Measurements from ENCODE around the gene FBXL14. TPM values are rescaled to one million over a fixed set of nuclear protein-coding genes. Genes with fewer than 3 reads are reported as not detected.

The FBXL14 gene
- polyA plus RNA-seq, 3 donors = 6.2 to 9.8 (median 7.2) TPM

DNA sequence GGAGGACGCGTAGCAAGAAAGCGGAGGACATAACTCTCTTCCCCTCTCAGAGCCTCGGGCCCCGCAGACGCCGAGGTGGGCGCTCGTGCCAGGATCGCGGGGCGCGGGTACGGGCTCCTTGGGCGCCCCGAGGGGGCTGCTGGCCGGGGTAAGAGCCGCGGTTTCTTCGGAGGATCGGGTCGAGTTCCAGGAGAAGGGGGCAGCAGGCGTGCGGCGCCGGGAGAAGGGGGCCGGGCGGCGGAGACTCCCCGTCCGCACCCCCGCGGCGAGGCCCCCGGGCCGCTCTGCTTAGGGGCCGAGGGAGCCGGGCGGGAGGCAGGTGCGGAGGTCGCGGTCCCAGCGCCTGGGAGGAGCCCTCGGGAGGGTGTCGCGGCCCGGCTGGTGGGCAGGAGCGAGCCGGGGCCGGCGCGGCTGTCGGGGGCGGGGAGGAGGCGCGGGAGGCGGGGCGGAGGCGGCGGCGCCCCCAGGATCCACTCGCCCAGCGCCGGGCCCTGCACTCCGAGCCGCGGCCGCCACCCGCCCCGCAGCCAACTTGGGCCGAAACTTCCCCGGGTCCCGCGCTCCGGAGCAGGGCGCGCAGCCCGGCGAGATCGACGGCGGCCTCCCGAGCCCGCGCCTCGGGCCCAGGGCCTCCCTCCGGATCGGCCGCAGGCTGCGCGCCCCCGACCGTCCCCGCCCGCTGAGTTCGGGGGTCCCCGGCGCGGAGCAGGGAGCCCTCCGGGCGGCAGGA lies 64.4 kb downstream of the FBXL14 start:
- Mint-ChIP-seq H3K36me3 (peaks cover 7 to 10% of the 10 kb centered on the region in 2 donors), H3K9me3 (peaks cover 0 to 21% (median 14%) of the 10 kb centered on the region in 7 donors), H3K4me3 (peak overlapping the region; percentile 82 to 86), H3K4me1 (peaks cover 31% of the 10 kb centered on the region), H3K27me3 (ENCODE audit: low read depth in 3 of 3) (peaks cover 83 to 93% (median 88%) of the 10 kb centered on the region in 3 donors), H3K27ac (no peak overlapping the region)
- Histone ChIP-seq H3K27ac (ENCODE audit: low read depth in 1 of 2, low read length in 2 of 2) (no peak overlapping the region), H3K4me3 (replicated peaks in 1 of 3; ENCODE audit: low read depth in 2 of 3, low read length in 3 of 3) (peak overlapping the region in 1 of 3 experiments; percentile 53), H3K27me3 (ENCODE audit: control insufficient read depth in 2 of 2, insufficient read depth in 2 of 2, low read length in 2 of 2) (peaks cover 64 to 80% of the 10 kb centered on the region in 2 donors), H3K79me2 (ENCODE audit: insufficient read depth, low read length) (no peaks in the 10 kb centered on the region), H3K4me2 (replicated peaks; ENCODE audit: extremely low read depth, low read length, poor library complexity, severe bottlenecking) (peak overlapping the region; percentile 63), H4K20me1 (ENCODE audit: insufficient read depth, low read length) (no peaks in the 10 kb centered on the region), H3K9me3 (replicated peaks in 1 of 2; ENCODE audit: control insufficient read depth in 1 of 2, insufficient read depth in 1 of 2, low read length in 2 of 2) (peaks cover 0 to 34% of the 10 kb centered on the region in 2 donors), H3K4me1 (ENCODE audit: control insufficient read depth in 1 of 2, insufficient read depth in 2 of 2, low read length in 2 of 2) (peaks cover 10 to 26% of the 10 kb centered on the region in 2 donors), H3K9ac (ENCODE audit: insufficient read depth, low read length, poor library complexity, severe bottlenecking) (peak overlapping the region; percentile 21), H3K36me3 (replicated peaks in 1 of 2; ENCODE audit: control insufficient read depth in 1 of 2, insufficient read depth in 2 of 2, low read length in 2 of 2) (no peaks in the 10 kb centered on the region), H2AFZ (ENCODE audit: insufficient read depth, low read depth, low read length, poor library complexity, severe bottlenecking) (peak overlapping the region; percentile 50)
- TF ChIP-seq, protein P1, sequence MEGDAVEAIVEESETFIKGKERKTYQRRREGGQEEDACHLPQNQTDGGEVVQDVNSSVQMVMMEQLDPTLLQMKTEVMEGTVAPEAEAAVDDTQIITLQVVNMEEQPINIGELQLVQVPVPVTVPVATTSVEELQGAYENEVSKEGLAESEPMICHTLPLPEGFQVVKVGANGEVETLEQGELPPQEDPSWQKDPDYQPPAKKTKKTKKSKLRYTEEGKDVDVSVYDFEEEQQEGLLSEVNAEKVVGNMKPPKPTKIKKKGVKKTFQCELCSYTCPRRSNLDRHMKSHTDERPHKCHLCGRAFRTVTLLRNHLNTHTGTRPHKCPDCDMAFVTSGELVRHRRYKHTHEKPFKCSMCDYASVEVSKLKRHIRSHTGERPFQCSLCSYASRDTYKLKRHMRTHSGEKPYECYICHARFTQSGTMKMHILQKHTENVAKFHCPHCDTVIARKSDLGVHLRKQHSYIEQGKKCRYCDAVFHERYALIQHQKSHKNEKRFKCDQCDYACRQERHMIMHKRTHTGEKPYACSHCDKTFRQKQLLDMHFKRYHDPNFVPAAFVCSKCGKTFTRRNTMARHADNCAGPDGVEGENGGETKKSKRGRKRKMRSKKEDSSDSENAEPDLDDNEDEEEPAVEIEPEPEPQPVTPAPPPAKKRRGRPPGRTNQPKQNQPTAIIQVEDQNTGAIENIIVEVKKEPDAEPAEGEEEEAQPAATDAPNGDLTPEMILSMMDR (IDR thresholded peaks at IDR 0.05) = no peak
- WGBS (ENCODE audit: insufficient coverage) = 2% methylated on average over 92 of the region's 101 CpGs
- no peak for DNase-seq
- intact Hi-C loops (cut with micrococcal nuclease) = no loop called here

DNA sequence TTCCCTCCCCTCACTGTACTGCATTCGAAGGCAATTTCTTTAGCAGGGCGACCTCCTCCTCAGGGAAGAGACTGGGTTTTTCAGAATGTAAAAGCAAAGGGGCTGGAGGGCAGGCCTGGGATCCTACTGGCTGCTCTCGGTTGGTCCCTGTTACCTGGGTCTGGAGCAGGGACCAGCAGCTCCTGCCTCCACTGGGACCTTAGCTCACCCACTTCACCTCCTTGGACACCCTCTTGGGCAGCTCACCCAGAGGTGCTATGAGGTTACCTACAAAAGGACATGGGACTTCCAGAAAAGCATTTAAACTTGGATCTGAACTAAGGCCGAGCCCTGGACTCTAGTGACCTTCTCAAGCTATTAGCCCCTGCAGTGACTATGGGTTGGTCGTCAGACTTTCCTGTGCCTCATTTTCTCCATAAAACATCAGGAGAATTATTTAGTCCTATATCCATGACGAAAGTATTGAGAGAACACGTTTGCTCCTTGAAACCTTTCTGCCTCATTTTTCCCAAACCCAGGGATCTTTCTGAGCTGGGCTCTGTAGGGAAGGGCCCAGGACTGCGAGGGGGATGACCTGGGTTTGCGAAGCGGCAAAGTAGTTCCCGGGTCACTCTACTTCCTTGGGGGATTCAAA lies 65.0 kb downstream of the FBXL14 start:
- peak overlapping the region; percentile 63 for H3K4me2 ChIP-seq (replicated peaks; ENCODE audit: extremely low read depth, low read length, poor library complexity, severe bottlenecking)
- H3K9me3 ChIP-seq (replicated peaks in 1 of 2; ENCODE audit: control insufficient read depth in 1 of 2, insufficient read depth in 1 of 2, low read length in 2 of 2) = peaks cover 0 to 34% of the 10 kb centered on the region in 2 donors
- Mint-ChIP-seq H3K36me3 (peaks cover 7 to 10% of the 10 kb centered on the region in 2 donors), H3K4me3 (peak overlapping the region; percentile 82 to 86), H3K27ac (no peak overlapping the region), H3K9me3 (peaks cover 0 to 19% (median 14%) of the 10 kb centered on the region in 7 donors), H3K27me3 (ENCODE audit: low read depth in 3 of 3) (peaks cover 82 to 93% (median 85%) of the 10 kb centered on the region in 3 donors), H3K4me1 (peaks cover 31% of the 10 kb centered on the region)
- intact Hi-C loops (cut with micrococcal nuclease) = no loop called here
- no peak for DNase-seq
- TF ChIP-seq, protein P1 (IDR thresholded peaks at IDR 0.05) = no peak
- no peaks in the 10 kb centered on the region for H3K36me3 ChIP-seq (replicated peaks in 1 of 2; ENCODE audit: control insufficient read depth in 1 of 2, insufficient read depth in 2 of 2, low read length in 2 of 2)
- no peaks in the 10 kb centered on the region for H4K20me1 ChIP-seq (ENCODE audit: insufficient read depth, low read length)
- H3K4me1 ChIP-seq (ENCODE audit: control insufficient read depth in 1 of 2, insufficient read depth in 2 of 2, low read length in 2 of 2) = peaks cover 10 to 26% of the 10 kb centered on the region in 2 donors
- H2AFZ ChIP-seq (ENCODE audit: insufficient read depth, low read depth, low read length, poor library complexity, severe bottlenecking) = peak overlapping the region; percentile 50
- H3K4me3 ChIP-seq (replicated peaks in 1 of 3; ENCODE audit: low read depth in 2 of 3, low read length in 3 of 3) = peak overlapping the region in 1 of 3 experiments; percentile 53
- H3K27ac ChIP-seq (ENCODE audit: low read depth in 1 of 2, low read length in 2 of 2) = no peak overlapping the region
- no peaks in the 10 kb centered on the region for H3K79me2 ChIP-seq (ENCODE audit: insufficient read depth, low read length)
- H3K27me3 ChIP-seq (ENCODE audit: control insufficient read depth in 2 of 2, insufficient read depth in 2 of 2, low read length in 2 of 2) = peaks cover 62 to 78% of the 10 kb centered on the region in 2 donors
- WGBS (ENCODE audit: insufficient coverage) = 59% methylated on average over 8 of the region's 11 CpGs
- H3K9ac ChIP-seq (ENCODE audit: insufficient read depth, low read length, poor library complexity, severe bottlenecking) = no peak overlapping the region

Data from CD14-positive monocyte (primary cell).